ENCODE measurements around the gene KLHL22. TPM values are rescaled to one million over a fixed set of nuclear protein-coding genes. Genes with fewer than 3 reads are reported as not detected.

KLHL22 gene
- total RNA-seq, 1 donor from 2014 or later, result 18.0 TPM

GRCh38 chr22:20404881-20405280, 90.7 kb downstream of the KLHL22 start:
- no peak overlapping the region for H3K4me3 ChIP-seq (ENCODE audit: low read depth, low read length)
- no peak for TF ChIP-seq CTCF (conservative IDR thresholded peaks at IDR 0.05; ENCODE audit: low read depth, low read length)
- no peak for DNase-seq (ENCODE audit: low read depth)

DNA sequence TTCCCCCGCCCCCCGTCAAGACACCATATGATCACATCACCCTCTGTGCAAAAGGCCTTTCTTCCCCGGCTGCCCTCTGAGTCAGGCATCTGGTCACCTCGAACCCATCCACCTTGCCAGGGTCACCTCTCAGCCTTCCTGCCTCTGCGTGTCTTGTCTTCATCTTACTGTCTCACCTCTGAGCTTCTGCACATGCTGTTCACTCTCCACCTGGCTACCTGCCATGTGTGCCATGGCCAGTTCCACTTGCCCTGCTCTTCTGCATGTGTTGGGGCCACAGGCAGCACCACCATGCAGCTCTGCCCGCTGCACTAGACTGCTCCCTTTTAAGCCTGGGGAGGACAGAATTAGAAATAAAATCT, 91.8 kb downstream of the KLHL22 start:
- H3K4me3 ChIP-seq (ENCODE audit: low read depth, low read length), result no peak overlapping the region
- no peak for DNase-seq (ENCODE audit: low read depth)
- TF ChIP-seq CTCF (conservative IDR thresholded peaks at IDR 0.05; ENCODE audit: low read depth, low read length), result no peak

- no peak overlapping the region for H3K4me3 ChIP-seq (ENCODE audit: low read depth, low read length)
- TF ChIP-seq CTCF (conservative IDR thresholded peaks at IDR 0.05; ENCODE audit: low read depth, low read length), result no peak
- DNase-seq (ENCODE audit: low read depth), result no peak
These were observed 92.4 kb downstream of the KLHL22 start for GRCh38 chr22:20402960-20403778.

GRCh38 chr22:20401376-20402014, 94.1 kb downstream of the KLHL22 start:
- no peak for TF ChIP-seq CTCF (conservative IDR thresholded peaks at IDR 0.05; ENCODE audit: low read depth, low read length)
- no peak overlapping the region for H3K4me3 ChIP-seq (ENCODE audit: low read depth, low read length)
- no peak for DNase-seq (ENCODE audit: low read depth)

DNA sequence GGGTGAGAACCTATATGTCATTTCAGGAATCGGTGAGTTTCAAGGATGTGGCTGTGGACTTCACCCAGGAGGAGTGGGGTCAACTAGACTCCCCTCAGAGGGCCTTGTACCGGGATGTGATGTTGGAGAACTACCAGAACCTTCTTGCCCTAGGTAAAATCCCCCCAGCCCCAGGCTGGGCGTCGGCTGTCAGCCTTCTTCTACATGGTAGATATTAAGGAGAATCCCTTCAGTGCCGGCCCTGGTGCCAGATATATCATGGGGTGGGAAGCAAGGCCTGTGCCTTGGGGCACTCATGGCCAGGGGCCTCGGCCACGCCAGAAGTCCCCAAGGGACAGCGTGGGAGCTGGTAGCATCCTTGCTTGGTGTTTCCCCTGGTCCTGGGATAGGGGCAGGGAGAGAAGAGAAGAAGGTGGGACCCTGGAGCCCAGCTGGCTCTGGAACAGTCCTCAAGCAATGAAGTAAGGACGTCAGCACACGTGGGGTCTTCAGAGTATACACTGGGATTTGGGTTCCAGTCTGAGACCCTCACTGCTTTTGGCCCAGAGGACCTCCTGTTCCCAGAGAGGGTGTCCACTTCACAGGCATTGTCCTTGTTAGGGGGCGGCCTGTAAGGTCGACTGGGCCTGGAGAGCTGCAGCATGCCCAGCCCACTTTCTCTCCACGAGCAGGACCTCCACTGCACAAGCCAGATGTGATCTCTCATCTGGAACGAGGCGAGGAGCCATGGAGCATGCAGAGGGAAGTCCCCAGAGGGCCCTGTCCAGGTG, 94.8 kb downstream of the KLHL22 start:
- no peak for TF ChIP-seq CTCF (conservative IDR thresholded peaks at IDR 0.05; ENCODE audit: low read depth, low read length)
- no peak overlapping the region for H3K4me3 ChIP-seq (ENCODE audit: low read depth, low read length)
- no peak for DNase-seq (ENCODE audit: low read depth)

GRCh38 chr22:20399866-20400605, 95.6 kb downstream of the KLHL22 start:
- H3K4me3 ChIP-seq (ENCODE audit: low read depth, low read length), result no peak overlapping the region
- no peak for TF ChIP-seq CTCF (conservative IDR thresholded peaks at IDR 0.05; ENCODE audit: low read depth, low read length)
- DNase-seq (ENCODE audit: low read depth), result no peak

Data from epithelial cell of proximal tubule (primary cell).